Measurements from ENCODE around the gene LRP6. TPM values are rescaled to one million over a fixed set of nuclear protein-coding genes. Genes with fewer than 3 reads are reported as not detected.
A peak's percentile ranks its signal among the peaks of the same experiment; 100 is the strongest.

The LRP6 gene
- total and polyA plus RNA-seq, 2 of the 13 experiments (the other 11 are each of a cell fraction or from before 2014, with no cell fraction given): 33.8 to 42.0 TPM

- no peak for TF ChIP-seq ZNF646 (CRISPR knock-in tag; IDR thresholded peaks at IDR 0.05)
- TF ChIP-seq NAIF1 (CRISPR knock-in tag; IDR thresholded peaks at IDR 0.05; ENCODE audit: borderline replicate concordance): no peak
- no peak for TF ChIP-seq ZNF607 (CRISPR knock-in tag; IDR thresholded peaks at IDR 0.05; ENCODE audit: borderline replicate concordance)
- TF ChIP-seq ZEB1 (IDR thresholded peaks at IDR 0.05; ENCODE audit: insufficient replicate concordance, low read depth): no peak
- TF ChIP-seq CENPBD1 (CRISPR knock-in tag; IDR thresholded peaks at IDR 0.05; ENCODE audit: borderline replicate concordance, low read depth): no peak
- peak; percentile 28; the same call in 1 of the 2 replicates for TF ChIP-seq HOMEZ (CRISPR knock-in tag; IDR thresholded peaks at IDR 0.05; ENCODE audit: low read depth)
- TF ChIP-seq NR2F6 (IDR thresholded peaks at IDR 0.05): 0 out of 2 replicates have a peak, but pooled peaks have one; percentile 23
- no peak for TF ChIP-seq NR2F6 (CRISPR knock-in tag; IDR thresholded peaks at IDR 0.05)
- TF ChIP-seq GATA4 (IDR thresholded peaks at IDR 0.05; ENCODE audit: borderline replicate concordance, low read depth): no peak
- TF ChIP-seq MAF1 (CRISPR knock-in tag; IDR thresholded peaks at IDR 0.05; ENCODE audit: borderline replicate concordance): no peak
- no peak for TF ChIP-seq SCMH1 (CRISPR knock-in tag; IDR thresholded peaks at IDR 0.05; ENCODE audit: borderline replicate concordance)
- no peak for TF ChIP-seq ZFX (CRISPR knock-in tag; IDR thresholded peaks at IDR 0.05; ENCODE audit: low read depth)
- TF ChIP-seq HOXA9 (CRISPR knock-in tag; IDR thresholded peaks at IDR 0.05; ENCODE audit: borderline replicate concordance): no peak
- no peak for TF ChIP-seq ETV6 (CRISPR knock-in tag; conservative IDR thresholded peaks at IDR 0.05)
- TF ChIP-seq ZSCAN9 (CRISPR knock-in tag; IDR thresholded peaks at IDR 0.05; ENCODE audit: borderline replicate concordance): no peak
- no peak for TF ChIP-seq ZNF121 (CRISPR knock-in tag; IDR thresholded peaks at IDR 0.05)
- no peak for TF ChIP-seq HNRNPK (IDR thresholded peaks at IDR 0.05; ENCODE audit: low read depth, low read length, poor library complexity, severe bottlenecking)
- TF ChIP-seq SIX4 (CRISPR knock-in tag; IDR thresholded peaks at IDR 0.05): peak; percentile 59
- no peak for TF ChIP-seq ZNF780A (CRISPR knock-in tag; IDR thresholded peaks at IDR 0.05)
- TF ChIP-seq ZNF576 (CRISPR knock-in tag; IDR thresholded peaks at IDR 0.05): no peak
- no peak for TF ChIP-seq ATF2 (CRISPR knock-in tag; IDR thresholded peaks at IDR 0.05)
Measured at GRCh38 chr12:12214635-12215131, 52.2 kb downstream of the LRP6 start (continued).

All from HepG2 (cell line).